Kidney (tissue), 14 donors: ENCODE results near the gene RAMACL. TPM values are rescaled to one million over a fixed set of nuclear protein-coding genes. Genes with fewer than 3 reads are reported as not detected.

Experiments
- DNase-seq, 5 donors: peaks; one replicate each; pipeline ENCODE4 v3.0.0-alpha.2; 2013 to 2020
- FAIRE-seq: peaks from 2 replicates; lab custom pipeline; 2012; peaks lifted over from hg19 to GRCh38; lab: Jason Lieb, UNC
- H3K27ac ChIP-seq, 2 donors: one replicate each; pipeline ENCODE4 v1.7.0; 2013; ENCODE audit warnings: low read depth in 2 of 2, low read length in 2 of 2, inconsistent platforms in 1 of 2
- H3K27me3 ChIP-seq: one replicate; pipeline ENCODE4 v1.7.1; 2013; ENCODE audit warnings: low read length, inconsistent platforms; ENCODE audit not compliant: control insufficient read depth, insufficient read depth
- H3K36me3 ChIP-seq, 3 donors: one replicate each; pipeline versions ENCODE4 v1.7.0 to v1.7.1; 2013; ENCODE audit warnings: low read length in 3 of 3, control low read depth in 1 of 3, inconsistent platforms in 1 of 3; ENCODE audit not compliant: insufficient read depth in 3 of 3, control insufficient read depth in 2 of 3
- H3K4me1 ChIP-seq, 3 donors: one replicate each; pipeline versions ENCODE4 v1.7.0 to v1.7.1; 2013; ENCODE audit warnings: low read length in 3 of 3, inconsistent platforms in 1 of 3, low read depth in 1 of 3; ENCODE audit not compliant: control insufficient read depth in 2 of 3, insufficient read depth in 2 of 3
- H3K4me3 ChIP-seq, 3 donors: one replicate each; pipeline versions ENCODE4 v1.7.0 to v1.8.1; 2013; ENCODE audit warnings: low read length in 3 of 3, control low read depth in 1 of 3, inconsistent platforms in 1 of 3
- H3K9ac ChIP-seq, 3 donors: one replicate each; pipeline versions ENCODE4 v1.7.0 to v1.7.1; 2013; ENCODE audit warnings: low read length in 3 of 3, control low read depth in 1 of 3, inconsistent platforms in 1 of 3
- H3K9me3 ChIP-seq, 3 donors: one replicate each; pipeline versions ENCODE4 v1.7.0 to v1.7.1; 2013; ENCODE audit warnings: low read length in 3 of 3, control low read depth in 1 of 3, inconsistent platforms in 1 of 3; ENCODE audit not compliant: control insufficient read depth in 2 of 3, insufficient read depth in 1 of 3
- intact Hi-C: fragments of 100-400 bp; cut with DNase I; formaldehyde crosslinking; loops from one replicate; pipeline ENCODE4 v1.11.1; 2022
- polyA plus RNA-seq: library from polyadenylated mRNA; stranded (reverse); fragments of 350-450 nt; fragmentation: Illumina TruSeq; extraction: RNeasy Lipid Tissue Mini Kit (QIAGEN cat#74804); gene quantifications from one replicate; pipeline ENCODE4 v1.2.3, GENCODE V29; 2014; ENCODE audit warnings: low read depth, low replicate concordance; ENCODE audit not compliant: insufficient read depth
- total RNA-seq: library from RNA; stranded (reverse); fragmentation: NEBNext Ultra II Directional; extraction: Animal tissue kit (Norgen Biotek cat#: 25700); gene quantifications from one replicate; pipeline ENCODE4 v1.2.1, GENCODE V29; 2021
- TF ChIP-seq, protein P1 (sequence below): IDR thresholded peaks from 3 replicates; pipeline ENCODE4 v1.5.1; 2012; ENCODE audit warnings: mild to moderate bottlenecking, moderate library complexity, borderline replicate concordance; ENCODE audit not compliant: insufficient read depth; ENCODE audit errors: extremely low read depth
- donor health status: control.
- donor health status: control.
- donor health status: control.
- donor health status: control.
- donor health status: control.
- donor health status: DM: yes; HTN: yes; CAD: no.
- donor health status: Normal renal cell carcinoma (clear cell type).

RAMACL gene
- total and polyA plus RNA-seq, 2 donors from 2014 or later, result 1.9 TPM; not detected in 1

DNA sequence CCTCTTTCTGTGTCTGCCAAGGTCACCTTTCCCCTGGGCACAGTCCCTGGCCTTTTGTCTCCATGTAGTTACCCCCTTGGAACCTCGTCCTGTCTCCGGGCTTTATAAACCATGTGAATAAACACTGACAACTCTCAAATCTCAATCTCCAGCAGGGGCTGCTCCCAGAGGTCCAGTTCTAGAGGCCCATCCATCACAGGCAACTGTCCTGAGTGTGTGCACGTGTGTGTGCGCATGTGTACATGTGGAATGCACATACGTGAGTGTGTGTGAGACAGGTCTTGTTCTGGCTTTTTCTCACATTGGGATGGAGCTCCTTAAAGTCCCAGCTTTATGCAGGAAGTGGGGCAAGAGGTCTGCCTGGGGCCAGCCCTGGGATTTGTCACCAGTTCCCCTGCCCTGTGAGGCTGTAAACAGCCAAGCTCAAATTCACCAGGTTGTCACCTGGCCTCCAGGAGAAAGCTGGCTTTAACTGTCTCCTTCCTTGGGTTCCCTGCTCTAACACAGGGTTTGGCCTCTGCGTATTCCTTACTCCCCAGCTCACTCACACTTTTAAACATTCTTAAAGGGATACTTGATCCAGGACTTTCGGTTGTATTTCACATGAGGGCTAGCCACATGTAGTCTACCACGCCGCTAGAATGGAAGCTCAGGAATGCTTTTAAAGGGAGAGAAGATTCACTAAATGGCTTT is 42.7 kb downstream of the RAMACL start:
- Histone ChIP-seq H3K9me3 (no peaks in the 10 kb centered on the region), H3K27me3 (no peaks in the 10 kb centered on the region), H3K36me3 (no peaks in the 10 kb centered on the region), H3K4me1 (no peaks in the 10 kb centered on the region), H3K4me3 (no peak overlapping the region), H3K9ac (no peak overlapping the region), H3K27ac (no peak overlapping the region)
- no peak for FAIRE-seq
- TF ChIP-seq, protein P1, sequence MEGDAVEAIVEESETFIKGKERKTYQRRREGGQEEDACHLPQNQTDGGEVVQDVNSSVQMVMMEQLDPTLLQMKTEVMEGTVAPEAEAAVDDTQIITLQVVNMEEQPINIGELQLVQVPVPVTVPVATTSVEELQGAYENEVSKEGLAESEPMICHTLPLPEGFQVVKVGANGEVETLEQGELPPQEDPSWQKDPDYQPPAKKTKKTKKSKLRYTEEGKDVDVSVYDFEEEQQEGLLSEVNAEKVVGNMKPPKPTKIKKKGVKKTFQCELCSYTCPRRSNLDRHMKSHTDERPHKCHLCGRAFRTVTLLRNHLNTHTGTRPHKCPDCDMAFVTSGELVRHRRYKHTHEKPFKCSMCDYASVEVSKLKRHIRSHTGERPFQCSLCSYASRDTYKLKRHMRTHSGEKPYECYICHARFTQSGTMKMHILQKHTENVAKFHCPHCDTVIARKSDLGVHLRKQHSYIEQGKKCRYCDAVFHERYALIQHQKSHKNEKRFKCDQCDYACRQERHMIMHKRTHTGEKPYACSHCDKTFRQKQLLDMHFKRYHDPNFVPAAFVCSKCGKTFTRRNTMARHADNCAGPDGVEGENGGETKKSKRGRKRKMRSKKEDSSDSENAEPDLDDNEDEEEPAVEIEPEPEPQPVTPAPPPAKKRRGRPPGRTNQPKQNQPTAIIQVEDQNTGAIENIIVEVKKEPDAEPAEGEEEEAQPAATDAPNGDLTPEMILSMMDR, result no peak
- intact Hi-C loops, result no loop called here
- DNase-seq, result peak in 1 of 5 donors; percentile 58

GRCh38 chr6:166542580-166542912 is 43.9 kb downstream of the RAMACL start:
- no peak overlapping the region for H3K27ac ChIP-seq
- intact Hi-C loops, result no loop called here
- H3K27me3 ChIP-seq, result no peaks in the 10 kb centered on the region
- H3K9me3 ChIP-seq, result no peaks in the 10 kb centered on the region
- no peaks in the 10 kb centered on the region for H3K4me1 ChIP-seq
- H3K4me3 ChIP-seq, result no peak overlapping the region
- H3K9ac ChIP-seq, result no peak overlapping the region
- peaks cover 0 to 3% (median 0%) of the 10 kb centered on the region in 3 donors for H3K36me3 ChIP-seq
- DNase-seq (peak in 3 of 5 donors; percentile 48 to 62 (median 60)), FAIRE-seq (no peak)
- TF ChIP-seq, protein P1, result no peak

- TF ChIP-seq, protein P1, result no peak
- H3K27ac ChIP-seq, result no peak overlapping the region
These were observed 44.5 kb downstream of the RAMACL start for GRCh38 chr6:166541876-166542579.

More at GRCh38 chr6:166541876-166542579, 44.5 kb downstream of the RAMACL start:
- Histone ChIP-seq H3K27me3 (no peaks in the 10 kb centered on the region), H3K9ac (no peak overlapping the region), H3K9me3 (no peaks in the 10 kb centered on the region), H3K4me3 (no peak overlapping the region), H3K36me3 (peaks cover 0 to 5% (median 0%) of the 10 kb centered on the region in 3 donors), H3K4me1 (no peaks in the 10 kb centered on the region)
- FAIRE-seq, result no peak
- intact Hi-C loops, result no loop called here
- DNase-seq, result peak in 1 of 5 donors; percentile 43
